Osteocyte (in vitro differentiated cells): ENCODE results near the gene SCARB2. TPM values are rescaled to one million over a fixed set of nuclear protein-coding genes. Genes with fewer than 3 reads are reported as not detected.

Experiments
- DNase-seq: peaks from one replicate; pipeline ENCODE4 v3.0.0; 2021; ENCODE audit warnings: mixed read lengths; ENCODE audit not compliant: unreplicated experiment; ENCODE audit errors: extremely low spot score
- H3K27ac Mint-ChIP-seq: one replicate; pipeline ENCODE4 v1.8.0; 2021; ENCODE audit warnings: mild to moderate bottlenecking, mixed read lengths; ENCODE audit not compliant: unreplicated experiment
- H3K27me3 Mint-ChIP-seq: one replicate; pipeline ENCODE4 v1.8.0; 2021; ENCODE audit warnings: mixed read lengths; ENCODE audit not compliant: unreplicated experiment
- H3K36me3 Mint-ChIP-seq: one replicate; pipeline ENCODE4 v1.8.0; 2021; ENCODE audit warnings: mixed read lengths; ENCODE audit not compliant: unreplicated experiment
- H3K4me1 Mint-ChIP-seq: one replicate; pipeline ENCODE4 v1.8.0; 2021; ENCODE audit warnings: mixed read lengths; ENCODE audit not compliant: unreplicated experiment
- H3K4me3 Mint-ChIP-seq: one replicate; pipeline ENCODE4 v1.8.0; 2021; ENCODE audit warnings: mild to moderate bottlenecking, moderate library complexity, mixed read lengths; ENCODE audit not compliant: unreplicated experiment
- H3K9me3 Mint-ChIP-seq: one replicate; pipeline ENCODE4 v1.8.0; 2021; ENCODE audit warnings: mixed read lengths; ENCODE audit not compliant: unreplicated experiment
- total RNA-seq: library from RNA; stranded (reverse); gene quantifications from 2 replicates; pipeline ENCODE4 v1.2.1, GENCODE V29; 2021
- TF ChIP-seq, protein P1 (sequence below): fragments of 200-600 bp; sonication (generic); IDR thresholded peaks from 2 replicates; pipeline ENCODE4 v1.5.0; 2021; ENCODE audit warnings: antibody characterized with exemption, mild to moderate bottlenecking, moderate library complexity

SCARB2 gene
- total RNA-seq, 1 donor from 2014 or later = 179 TPM

DNA sequence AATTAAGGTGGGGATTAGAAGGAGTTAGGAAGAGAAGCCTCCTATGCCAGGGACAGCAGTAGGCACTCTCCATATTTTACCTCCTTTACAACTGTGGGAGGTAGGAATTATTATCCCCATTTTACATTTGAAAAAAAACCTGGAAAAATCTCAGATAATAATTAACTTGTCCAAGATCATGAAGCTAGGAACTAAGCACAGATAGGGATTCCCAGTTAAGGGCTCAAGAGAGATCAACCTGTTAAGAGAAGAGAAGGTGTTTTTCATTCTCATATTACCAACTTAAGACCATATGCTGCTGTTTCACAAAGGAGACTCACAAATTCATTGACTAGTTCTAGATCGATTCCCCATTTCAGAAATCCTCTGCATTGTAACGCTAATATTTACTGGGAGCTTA is 21.8 kb upstream of the SCARB2 start:
- Mint-ChIP-seq H3K36me3 (peaks cover 3% of the 10 kb centered on the region), H3K4me3 (no peak overlapping the region), H3K27ac (no peak overlapping the region), H3K27me3 (peaks cover 19% of the 10 kb centered on the region), H3K4me1 (peaks cover 19% of the 10 kb centered on the region), H3K9me3 (peaks cover 11% of the 10 kb centered on the region)
- TF ChIP-seq, protein P1, sequence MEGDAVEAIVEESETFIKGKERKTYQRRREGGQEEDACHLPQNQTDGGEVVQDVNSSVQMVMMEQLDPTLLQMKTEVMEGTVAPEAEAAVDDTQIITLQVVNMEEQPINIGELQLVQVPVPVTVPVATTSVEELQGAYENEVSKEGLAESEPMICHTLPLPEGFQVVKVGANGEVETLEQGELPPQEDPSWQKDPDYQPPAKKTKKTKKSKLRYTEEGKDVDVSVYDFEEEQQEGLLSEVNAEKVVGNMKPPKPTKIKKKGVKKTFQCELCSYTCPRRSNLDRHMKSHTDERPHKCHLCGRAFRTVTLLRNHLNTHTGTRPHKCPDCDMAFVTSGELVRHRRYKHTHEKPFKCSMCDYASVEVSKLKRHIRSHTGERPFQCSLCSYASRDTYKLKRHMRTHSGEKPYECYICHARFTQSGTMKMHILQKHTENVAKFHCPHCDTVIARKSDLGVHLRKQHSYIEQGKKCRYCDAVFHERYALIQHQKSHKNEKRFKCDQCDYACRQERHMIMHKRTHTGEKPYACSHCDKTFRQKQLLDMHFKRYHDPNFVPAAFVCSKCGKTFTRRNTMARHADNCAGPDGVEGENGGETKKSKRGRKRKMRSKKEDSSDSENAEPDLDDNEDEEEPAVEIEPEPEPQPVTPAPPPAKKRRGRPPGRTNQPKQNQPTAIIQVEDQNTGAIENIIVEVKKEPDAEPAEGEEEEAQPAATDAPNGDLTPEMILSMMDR = no peak
- no peak for DNase-seq

DNA sequence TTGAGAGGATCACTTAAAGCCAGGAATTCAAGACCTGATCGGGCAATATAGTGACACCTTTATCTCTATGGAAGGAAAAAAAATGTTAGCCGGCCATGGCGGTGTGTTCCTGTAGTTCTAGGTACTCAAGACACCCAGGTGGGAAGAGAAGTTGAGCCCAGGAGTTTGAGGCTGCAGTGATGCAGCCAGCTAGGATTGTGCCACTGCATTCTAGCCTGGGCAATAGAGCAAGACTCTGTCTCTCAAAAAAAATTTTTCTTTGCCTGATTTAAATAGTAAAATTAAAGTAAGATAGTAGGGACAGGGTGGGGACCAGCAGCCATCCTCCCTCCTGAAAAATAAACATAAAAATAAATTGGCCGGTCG is 21.0 kb upstream of the SCARB2 start:
- peak overlapping the region; percentile 56 for H3K27ac Mint-ChIP-seq

DNA sequence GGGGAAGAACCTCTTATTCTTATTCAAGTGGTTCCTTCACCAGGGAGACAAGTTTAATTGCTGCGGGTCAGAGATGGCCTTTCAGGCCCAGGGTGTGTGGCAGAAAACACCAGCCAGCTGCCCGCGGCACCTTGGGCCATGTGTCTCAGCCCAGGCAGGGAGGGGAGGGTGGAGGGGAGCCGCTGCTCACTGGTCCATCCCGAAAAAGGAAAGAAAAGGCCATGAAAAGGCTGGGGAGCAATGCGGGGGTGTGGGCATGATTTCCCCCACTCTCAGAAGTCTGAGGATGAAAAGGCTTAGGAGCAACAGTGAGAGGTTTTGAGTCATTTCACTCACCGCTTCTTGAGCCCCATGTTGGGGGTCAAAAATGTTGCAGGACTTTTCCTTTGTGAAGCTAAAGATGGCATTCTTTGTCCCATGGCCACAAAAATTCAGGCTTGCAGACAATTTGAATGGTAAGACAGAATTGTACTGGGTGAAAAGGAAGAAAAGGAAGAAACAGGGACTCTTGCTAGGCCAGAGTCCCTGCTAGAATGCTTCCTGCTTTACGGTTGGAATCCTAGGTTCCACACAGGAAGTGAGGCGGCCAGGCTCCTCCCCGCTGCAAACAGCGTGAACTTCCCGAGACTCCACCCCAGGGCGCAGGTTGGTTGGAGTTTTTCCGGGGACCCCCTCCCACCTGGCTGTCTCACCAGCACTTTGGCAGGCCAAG is 20.5 kb upstream of the SCARB2 start:
- H3K9me3 Mint-ChIP-seq = peaks cover 4% of the 10 kb centered on the region
- TF ChIP-seq, protein P1 = no peak
- peaks cover 19% of the 10 kb centered on the region for H3K4me1 Mint-ChIP-seq
- DNase-seq = no peak
- peaks cover 7% of the 10 kb centered on the region for H3K27me3 Mint-ChIP-seq
- peak overlapping the region; percentile 64 for H3K4me3 Mint-ChIP-seq
- H3K36me3 Mint-ChIP-seq = peaks cover 4% of the 10 kb centered on the region
- peak overlapping the region; percentile 56 for H3K27ac Mint-ChIP-seq

More for the DNA sequence above, 21.0 kb upstream of the SCARB2 start:
- Mint-ChIP-seq H3K4me1 (peaks cover 19% of the 10 kb centered on the region), H3K9me3 (peaks cover 4% of the 10 kb centered on the region), H3K4me3 (peak overlapping the region; percentile 64), H3K27me3 (peaks cover 12% of the 10 kb centered on the region), H3K36me3 (no peaks in the 10 kb centered on the region)
- no peak for DNase-seq
- TF ChIP-seq, protein P1 = no peak

DNA sequence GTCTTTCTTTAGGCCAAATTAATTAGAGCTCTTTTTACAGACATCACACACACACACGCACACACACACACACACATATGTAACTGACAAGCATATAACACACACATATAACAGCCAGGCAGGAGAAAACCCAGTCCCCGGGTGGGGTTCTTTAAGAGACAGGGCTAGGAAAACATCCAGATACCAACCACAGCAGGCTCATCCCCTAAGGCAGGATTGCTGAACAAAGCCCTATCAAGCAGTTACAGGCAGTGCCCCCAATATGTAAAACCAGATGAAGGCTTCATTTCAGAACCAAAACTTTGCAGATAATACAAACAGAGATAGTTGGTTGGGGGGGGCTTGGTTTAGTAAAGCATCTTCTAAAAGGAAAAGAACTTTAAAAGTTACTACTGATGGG is 19.9 kb upstream of the SCARB2 start:
- Mint-ChIP-seq H3K27ac (peak overlapping the region; percentile 56), H3K9me3 (peaks cover 10% of the 10 kb centered on the region), H3K4me1 (peaks cover 19% of the 10 kb centered on the region), H3K27me3 (peaks cover 5% of the 10 kb centered on the region), H3K4me3 (peak overlapping the region; percentile 64), H3K36me3 (peaks cover 9% of the 10 kb centered on the region)
- DNase-seq = no peak
- TF ChIP-seq, protein P1 = no peak

DNA sequence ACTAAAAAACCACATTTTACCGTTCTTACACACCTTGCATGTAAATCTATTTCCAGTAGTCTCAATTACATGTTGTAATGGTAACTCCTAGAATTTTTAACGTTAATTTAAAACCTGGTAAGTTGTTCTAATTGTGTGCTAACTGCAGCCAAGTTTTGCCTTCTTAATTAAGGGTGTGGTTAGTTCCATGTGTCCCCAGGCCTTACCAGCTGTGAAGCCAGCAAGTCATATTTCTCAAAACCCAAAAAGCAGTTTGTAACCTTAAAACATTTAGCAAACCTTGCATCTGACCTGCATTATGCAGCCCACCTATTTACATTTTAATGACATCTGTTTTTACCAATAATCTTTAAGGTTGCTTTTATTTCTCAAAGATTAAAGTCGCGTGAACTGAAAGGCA is 19.5 kb upstream of the SCARB2 start:
- Mint-ChIP-seq H3K36me3 (peaks cover 9% of the 10 kb centered on the region), H3K9me3 (peaks cover 11% of the 10 kb centered on the region), H3K27ac (peak overlapping the region; percentile 56), H3K27me3 (peaks cover 5% of the 10 kb centered on the region), H3K4me1 (peaks cover 19% of the 10 kb centered on the region), H3K4me3 (peak overlapping the region; percentile 64)
- no peak for DNase-seq
- TF ChIP-seq, protein P1 = no peak
